Fibroblast of upper back skin (primary cell): ENCODE measurements around the gene NAA15.
"Not testable (repeated sequence)": the region's sequence is repeated elsewhere in the genome, so short reads cannot be mapped to it uniquely, and the experiment has no call there.

Experiments used
- DNase-seq: peaks from one replicate; pipeline ENCODE4 v3.0.0-alpha.2; 2013

Gene NAA15

DNA sequence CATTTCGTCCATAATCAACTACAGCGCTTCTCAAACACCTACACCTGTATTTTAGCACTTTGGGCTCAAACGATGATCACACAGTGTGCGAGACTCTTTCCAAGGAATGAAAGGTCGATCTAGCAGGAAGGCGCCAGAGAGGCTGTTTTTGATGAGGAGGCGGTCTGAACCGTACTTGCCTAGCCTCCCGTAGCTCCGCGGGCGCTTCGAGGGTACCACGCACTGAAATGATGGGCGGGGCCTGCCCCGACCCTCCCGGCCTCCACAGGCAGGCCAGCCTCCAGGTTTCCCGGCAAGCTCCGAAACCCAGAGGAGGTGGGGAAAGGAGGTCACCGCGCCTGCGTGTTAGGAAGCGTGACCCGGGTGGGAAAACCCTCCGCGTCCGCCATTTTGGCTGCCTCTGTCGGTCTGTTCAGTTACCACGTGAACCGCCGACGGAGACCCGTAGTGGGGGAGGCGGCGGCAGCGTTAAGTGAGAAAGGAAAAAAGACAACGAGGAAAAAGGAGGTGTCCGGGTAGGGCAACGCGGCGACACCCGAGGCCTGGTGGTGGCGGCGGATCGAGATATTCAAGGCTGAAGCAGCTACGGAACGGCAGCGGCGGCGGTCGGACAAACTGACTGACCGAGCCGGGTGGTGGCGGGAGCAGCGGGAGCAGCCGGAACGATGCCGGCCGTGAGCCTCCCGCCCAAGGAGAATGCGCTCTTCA, at the start of gene NAA15:
Gene NAA15, plus strand, starts transcription at position 393 of the 708 bp plus-strand sequence. Its CDS starts 273 bp downstream, at position 666.
- peak; percentile 97 for DNase-seq

DNA sequence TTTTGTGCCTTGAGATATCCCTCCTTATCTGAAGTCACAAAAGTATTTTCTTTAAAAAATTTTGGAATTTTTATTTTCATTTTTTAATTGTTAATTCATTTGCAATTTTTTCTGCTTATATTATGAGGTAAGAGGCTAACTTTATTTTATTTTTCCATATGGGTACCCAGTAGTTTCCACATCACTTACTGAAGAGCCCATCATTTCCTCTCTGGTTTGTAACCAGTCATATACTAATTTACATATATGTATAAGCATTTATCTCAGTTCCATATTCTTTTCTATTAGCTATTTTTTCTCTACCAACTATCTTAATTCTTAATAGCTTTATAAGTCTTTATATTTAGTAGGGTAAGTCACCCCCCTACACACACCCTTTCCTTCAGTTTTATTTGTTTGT, 48.3 kb upstream of the NAA15 start:
- no peak for DNase-seq

DNA sequence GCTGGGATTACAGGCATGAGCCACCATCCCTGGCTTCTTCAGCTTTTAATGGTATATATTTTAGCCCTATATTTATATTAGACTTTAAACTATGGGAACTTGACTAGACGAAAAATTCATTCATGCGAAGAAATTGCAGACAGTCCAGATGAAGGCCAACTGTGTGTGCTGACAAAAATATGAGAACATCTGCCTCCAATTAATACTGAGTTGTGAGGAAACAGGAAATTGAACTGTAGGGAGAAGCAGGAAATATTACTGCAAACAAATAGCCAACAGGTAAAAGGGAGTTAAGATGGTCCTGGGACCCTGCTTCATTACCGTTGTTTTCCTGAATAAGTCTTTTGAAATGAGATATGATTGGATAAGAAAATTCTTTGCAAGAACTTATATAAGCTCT, 47.6 kb upstream of the NAA15 start:
- peak; percentile 75 for DNase-seq

DNA sequence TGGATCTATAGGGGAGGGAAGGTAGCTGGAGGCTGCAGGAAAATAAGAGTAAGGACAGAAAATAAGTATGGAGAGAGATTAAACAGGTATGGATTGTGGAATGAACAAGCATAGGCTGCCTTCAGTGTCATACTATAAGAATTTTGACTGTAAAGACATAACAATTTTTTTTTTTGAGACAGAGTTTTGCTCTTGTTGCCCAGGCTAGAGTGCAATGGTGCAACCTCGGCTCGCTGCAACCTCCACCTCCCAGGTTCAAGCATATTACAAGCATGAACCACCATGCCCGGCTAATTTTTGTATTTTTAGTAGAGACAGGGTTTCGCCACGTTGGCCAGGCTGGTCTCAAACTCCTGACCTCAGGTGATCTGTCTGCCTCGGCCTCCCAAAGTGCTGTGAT, 45.7 kb upstream of the NAA15 start:
- DNase-seq, result not testable (repeated sequence)

DNA sequence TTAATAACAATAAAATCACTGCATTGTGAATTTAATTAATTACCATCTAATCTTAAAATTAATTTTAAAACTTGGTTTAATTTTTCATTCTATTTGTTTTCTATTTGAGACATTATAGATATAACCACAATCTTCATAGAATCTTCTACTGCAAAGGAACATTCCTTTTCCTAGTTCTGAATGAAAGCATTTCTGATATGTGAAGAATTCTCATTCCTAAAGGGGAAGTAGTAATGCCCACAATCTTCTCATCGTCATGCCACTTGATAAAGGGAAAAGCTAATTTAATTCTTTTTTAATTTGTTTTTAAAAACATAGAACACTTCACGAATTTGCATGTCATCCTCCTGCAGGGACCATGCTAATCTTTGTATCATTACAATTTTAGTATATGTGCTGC, 45.0 kb upstream of the NAA15 start:
- no peak for DNase-seq

DNA sequence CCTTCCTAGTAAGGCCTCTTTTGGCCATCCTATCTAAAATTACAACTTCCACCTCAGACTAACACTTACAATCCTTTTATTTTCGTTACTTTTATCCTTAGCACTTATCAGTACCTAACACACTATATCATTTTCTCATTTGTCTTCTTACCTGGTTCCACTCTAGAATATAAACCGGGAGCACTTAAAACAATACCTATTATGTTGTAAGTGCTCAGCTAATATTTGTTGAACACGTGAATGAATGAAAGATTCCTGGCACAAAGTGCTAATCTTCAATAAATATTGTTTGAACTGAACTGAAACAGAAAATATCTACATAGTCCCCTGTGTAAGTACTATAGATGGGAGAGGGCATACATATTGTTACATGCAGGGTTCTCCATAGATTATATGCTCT, 35.7 kb upstream of the NAA15 start:
- no peak for DNase-seq

DNA sequence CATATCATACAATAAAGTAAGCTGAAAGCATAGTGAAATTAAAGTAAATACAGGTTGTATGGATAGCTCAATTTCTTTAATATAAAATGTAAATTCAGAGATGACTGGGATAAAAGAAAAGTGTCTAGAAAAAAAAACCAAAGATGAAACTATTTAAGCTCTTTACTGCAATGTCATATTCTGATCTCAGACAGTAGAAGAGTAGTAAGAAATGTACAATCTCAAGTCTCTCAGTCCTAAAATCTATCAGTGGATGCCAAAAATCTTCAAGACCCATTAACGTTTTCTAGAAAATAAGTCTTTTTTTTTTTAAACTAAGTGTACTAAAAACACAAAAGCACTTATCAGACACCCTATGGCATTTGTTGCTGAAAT, 35.1 kb upstream of the NAA15 start:
- no peak for DNase-seq

DNA sequence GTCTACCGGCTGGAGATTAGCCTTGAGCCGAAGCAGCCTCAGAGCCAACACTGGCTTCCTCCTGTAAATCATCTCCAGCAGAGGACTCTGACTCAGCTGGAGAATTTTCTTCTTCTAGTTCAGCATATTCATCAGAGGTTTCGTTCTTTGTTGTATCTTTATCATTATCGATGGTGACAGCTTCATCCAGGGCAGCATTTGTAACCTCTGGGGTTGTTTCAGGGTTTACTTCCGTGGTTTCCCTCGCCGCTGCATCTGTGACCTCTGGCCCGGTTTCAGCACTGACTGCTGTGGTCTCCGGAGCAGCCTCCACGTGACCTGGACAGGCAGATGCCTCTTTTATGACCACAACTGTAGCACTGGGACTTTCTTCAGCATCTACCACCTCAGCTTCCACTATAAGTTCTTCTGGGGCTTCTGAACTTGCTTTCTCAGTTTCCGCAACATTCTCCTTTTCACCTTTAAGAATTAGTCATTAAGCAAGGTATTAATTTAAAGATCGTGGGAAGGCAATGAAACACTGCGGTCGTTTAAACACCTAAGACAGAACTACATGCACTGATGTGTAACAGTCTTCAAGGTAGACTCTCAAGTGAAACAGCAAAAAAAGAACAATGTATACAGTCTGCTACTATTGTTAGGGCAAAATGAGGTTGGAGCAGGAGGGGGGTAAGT, 34.6 kb upstream of the NAA15 start:
- peak; percentile 74 for DNase-seq

DNA sequence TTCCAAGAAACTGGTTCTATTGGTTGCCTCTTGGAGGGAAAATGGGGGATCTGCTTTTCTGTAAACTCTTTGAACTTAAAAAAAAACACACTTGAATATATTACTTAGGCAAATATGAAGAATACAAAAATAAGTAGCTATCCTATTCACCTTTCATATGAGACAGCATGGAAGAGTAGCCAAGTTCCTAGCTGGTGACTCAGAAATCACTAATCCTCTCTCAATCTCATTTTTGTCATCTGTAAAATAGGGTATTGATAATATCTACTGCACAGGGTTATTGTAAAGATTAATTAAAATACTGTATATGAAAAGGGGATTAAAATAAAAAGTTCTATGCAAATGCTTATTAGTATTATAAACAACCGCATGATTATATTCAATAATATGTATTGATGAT, 34.0 kb upstream of the NAA15 start:
- no peak for DNase-seq

DNA sequence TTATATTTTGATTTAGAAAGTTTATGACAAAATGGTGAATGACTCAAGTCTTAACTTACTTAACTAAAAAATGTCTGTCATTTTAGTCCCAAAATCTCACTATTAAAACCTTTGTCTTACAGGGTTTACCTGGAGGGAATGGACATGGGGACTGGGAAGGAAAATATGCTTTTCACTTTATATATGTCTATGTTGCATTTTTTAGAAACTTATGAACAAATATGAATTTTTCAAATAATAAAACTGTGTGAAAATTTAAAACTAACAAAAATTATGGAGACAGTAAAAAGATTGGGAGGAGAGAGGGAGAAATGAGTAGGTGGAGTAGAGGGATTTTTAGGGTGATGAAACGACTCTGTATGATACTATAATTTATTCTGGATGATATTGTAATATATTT, 27.5 kb upstream of the NAA15 start:
- DNase-seq, result no peak

DNA sequence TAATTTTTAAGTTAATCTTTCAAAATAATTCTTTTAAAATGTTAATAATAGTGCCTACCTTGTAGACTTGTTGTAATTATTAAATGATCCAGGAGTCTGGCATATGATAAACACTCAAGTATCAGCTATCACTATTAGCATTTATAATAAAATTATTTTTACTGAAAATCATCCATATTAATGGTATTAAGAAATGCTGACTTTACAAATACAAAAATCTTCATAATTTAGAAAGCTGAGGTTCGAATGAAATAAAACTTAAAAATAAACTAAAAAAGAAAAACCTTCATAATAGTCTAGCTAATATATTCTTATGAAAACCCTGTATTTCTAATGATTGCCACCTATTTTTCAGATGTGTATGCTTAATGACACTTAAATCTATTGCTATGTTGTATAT, 26.5 kb upstream of the NAA15 start:
- DNase-seq, result no peak

DNA sequence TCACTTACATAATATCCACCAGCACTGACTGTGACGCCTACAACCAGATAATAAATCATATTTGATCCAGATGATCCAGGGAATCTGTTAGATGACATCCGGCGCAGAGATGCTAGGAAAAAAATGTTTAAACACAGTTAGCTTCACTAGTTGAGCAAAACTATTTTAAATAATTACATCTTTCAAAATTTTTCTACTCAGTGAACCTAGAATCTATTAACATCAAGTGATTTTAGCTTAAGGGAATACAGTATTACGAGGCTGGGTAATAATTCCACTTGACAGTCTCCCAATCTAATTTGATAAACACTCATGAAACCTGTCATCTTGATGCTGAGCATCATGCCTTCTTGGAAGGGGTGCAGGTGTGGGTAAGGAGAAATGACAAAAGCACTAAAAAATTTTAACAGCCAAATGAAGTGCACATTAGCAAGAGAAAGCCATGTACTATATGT, 26.0 kb upstream of the NAA15 start:
- no peak for DNase-seq

DNA sequence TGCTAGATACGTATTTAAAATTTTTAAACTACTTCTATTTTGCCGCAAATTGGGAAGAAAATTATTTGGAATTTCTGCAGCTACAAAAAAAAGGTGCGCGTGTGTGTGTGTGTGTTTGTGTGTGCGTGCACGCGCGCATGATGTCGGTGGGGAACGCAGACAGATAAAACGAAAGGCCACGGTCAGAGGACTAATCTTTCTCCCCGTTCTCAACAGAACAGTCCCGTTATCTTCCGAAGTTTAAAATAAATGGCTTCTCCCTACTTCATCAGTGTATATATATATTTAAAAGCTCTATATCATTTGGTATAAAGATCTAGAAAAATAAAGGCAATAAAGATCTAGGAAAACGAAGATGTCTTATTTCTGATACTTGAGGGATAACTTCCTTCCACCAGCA, 22.8 kb upstream of the NAA15 start:
- DNase-seq, result no peak

DNA sequence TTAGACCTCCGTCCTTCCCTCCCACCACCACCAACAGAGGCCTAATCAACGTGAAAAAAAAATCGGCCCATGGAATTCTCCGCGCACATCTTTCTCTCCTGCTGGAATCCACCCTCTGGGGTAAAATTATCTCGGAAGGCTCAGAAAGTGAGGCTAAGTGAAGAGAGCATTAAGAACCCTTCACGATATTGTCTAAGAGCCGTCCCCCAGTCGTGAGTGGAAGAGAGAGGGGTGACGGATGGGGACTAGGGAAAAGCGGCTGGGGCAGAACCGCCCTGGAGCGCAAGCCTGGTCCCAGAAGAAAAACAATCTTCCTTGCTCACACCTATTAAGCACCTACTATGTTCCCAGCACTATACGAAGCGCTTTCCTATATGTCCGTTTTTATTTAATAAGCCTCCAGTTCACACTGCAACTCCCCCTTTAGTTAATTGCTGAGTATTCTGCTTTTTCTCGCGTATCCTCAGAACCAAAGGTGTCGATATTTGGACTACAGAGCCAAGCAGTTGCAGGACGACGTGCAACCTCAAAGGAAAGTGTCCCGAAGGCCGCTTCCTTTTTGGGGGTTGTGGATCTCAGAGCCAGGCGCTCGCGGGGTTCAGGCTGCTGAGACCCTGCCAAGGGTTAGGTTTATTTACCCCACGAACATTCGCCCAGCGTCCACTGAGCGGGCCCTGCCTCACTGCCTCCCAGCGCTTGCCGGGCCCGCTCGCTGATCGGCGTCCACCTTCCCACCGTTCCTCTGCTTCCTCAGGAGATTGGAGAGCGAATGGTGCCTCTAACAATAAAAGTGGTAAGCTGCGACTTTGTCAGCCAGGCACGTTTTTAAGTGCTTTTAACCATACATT, 22.2 kb upstream of the NAA15 start:
- no peak for DNase-seq

DNA sequence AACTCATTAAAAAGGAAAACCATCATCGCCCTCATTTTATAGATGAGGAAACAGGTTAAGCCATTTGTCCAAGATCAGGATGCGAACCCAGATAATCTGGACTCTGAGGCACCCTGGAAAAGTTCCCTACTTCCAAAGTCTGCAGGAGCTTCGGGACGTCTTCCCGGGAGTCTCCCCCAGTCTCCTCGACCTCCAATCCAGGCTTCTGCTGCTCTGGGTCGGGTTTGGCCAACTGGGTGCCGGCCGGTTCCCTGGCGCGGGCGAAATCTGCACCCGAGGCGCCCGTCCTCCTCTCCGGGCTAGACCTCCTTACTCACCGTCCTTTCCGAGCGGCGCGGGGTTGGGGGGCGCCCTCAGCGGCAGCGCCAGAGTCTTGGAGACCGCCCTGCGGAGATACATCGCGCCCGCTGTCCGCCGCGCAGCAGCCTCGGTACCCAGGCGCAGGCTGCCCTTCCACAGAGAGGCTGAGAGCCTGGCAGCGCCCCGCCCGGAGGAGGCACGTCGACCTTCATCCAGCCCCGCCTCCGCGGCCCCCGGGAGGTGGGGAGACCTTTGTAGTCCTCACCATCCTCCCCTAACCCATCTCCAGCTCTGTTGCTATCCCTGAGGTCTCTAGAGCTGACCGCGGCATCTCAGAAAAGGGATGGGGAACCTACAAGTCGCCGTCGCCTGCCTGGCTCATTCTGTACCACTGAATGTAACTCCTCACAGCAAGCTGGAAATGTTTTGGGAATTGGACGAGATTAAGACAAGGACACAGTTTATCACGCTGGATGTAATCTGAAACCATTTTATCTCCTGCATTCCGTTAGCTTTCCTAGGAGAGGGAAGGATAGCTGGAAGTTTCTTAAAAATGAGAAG, 21.3 kb upstream of the NAA15 start, which contains the start of gene MGARP:
Gene MGARP, minus strand, starts transcription at position 466 of the 861 bp plus-strand sequence. Its CDS starts 67 bp downstream, at position 399.
- no peak for DNase-seq

DNA sequence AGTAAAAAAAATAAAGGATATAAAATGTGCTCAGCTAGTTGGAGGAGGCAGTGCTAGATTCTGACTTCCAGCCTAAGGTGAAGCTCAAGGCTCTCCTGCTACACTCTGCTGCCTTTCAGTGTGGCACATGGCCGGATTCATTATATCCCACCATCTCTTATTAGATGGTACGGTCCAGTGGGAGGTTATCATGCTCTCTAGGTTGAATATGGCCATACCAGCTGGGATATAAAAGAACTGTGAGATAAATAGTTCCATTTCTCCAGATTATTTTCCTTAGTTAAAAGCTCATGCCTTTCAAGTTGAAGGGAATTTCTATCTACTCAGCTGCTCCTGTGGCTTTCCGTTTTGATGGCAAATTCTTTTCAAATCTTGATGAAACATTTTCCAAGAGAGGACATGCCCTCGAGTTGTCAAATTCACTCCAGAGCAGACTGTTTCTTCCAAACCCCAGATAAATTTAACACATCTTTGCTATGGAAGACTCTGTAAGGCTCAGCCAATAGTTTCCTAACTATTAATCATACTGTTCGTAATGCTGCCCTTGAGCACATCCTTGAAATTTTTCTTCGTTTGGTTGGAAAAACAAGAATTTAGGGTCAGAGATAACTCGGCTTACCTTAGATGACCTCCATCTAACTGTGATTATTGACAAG, 19.1 kb upstream of the NAA15 start:
- DNase-seq, result peak; percentile 26

DNA sequence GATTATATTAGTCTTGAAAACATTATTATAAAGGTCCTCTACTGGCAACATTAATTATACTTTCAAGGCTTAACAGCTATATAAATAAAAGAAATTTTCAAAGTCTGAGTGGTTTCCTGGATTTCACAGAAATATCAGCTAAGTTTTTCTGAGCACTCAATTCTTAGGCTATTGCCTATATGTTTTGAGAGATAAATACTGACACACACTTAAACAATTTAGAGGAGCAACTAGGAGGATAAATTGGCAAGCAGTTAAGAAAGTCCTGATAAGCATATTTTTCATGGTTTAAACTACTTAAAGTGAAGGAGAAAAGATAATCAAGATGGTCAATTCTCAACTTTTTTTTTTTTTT, 18.6 kb upstream of the NAA15 start:
- DNase-seq, result no peak

DNA sequence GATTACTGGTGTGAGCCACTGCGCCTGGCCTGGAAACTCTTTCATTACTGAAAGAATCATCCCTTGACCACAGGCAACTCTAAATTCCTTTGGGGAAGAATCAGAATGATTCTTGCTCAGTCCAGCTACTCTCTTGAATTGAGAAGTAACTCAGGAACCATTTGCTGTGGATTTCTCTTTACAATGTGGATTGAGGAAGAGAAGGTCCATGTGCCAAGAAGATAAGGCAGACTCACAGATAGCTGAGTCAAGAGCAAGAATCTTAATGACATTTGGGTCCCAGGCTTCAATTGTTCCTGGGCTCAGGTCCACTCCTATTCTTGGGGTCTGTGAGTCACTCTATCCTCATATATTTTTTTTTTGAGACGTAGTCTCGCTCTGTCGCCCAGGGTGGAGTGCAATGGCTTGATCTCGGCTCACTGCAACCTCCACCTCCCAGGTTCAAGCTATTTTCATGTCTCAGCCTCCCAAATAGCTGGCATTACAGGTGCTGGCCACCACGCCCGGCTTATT, 15.1 kb upstream of the NAA15 start:
- no peak for DNase-seq

DNA sequence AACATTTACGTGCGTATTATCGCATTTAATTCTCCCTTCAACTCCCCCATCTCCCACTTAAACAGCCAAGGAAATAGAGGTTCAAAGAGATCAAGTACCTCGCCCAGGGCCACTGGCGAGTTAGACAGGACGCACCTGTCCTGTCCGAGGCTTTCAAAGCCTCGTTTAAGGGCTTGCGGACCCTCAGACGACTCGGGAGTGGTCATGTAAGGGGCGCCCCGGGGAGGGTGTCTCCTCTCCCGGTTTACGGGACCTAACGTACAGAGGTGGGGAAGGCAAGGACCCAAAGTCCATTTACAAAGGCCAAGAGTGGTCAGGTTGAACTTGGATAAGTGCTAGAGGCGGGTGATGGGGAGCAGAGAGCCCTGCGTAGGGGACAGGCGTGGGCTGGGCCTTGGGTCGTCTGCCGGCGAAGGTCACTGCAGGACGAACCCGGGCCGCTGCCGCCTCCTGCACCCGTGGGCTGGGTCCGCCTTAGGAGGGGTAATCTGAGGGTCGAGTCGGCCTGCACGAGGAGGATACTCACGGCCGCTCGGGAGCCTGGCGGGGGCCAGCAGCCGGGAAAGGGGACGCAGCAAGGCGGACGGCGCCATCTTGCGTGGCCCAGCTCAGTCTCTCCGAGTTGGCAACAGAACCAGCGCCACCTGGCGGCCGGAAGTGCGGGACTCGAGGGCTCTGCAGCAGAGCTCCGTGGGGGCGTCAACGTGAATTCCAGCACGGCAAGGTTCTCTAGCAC, 5.9 kb upstream of the NAA15 start:
- DNase-seq, result peak; percentile 90

DNA sequence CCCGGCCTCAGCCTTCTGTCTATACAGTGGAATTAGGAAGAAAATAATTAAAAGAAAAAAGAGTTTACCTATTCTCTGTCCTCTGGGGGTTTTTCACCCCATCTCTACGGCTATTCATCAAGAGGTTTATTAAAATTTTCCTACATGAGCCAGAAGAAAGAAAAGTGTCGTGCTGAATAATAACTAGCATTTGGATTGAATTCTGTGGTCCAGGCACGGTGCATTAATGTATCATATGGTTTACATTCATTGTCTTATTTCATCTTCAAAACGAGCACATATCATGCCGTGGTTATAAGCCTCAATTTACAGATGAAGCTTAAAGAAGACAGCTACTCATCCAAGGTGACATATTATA, 5.4 kb upstream of the NAA15 start:
- DNase-seq, result no peak

DNA sequence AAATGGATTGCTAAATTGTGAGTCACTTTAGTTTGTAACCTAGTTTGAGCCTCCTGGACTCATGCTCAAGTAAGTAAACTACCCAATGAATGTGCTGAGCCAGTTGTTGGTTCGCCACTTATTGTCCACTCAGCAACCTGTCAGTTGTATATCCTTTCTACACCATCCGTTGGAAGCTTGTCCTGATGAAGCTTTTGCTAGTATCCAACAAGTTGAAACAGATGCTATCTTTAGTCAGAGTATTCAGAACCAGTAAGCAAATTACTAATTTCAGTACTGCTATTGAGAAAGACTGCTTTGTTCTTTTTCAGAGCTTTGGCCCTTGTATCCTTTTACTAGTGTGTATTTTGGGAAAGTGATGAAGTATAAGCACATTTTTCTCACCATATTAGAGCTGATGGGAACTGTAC, 4.3 kb upstream of the NAA15 start:
- DNase-seq, result peak; percentile 27
